Psoas muscle (tissue), 8 donors: ENCODE results near the gene P4HTM. TPM values are rescaled to one million over a fixed set of nuclear protein-coding genes. Genes with fewer than 3 reads are reported as not detected.

ENCODE experiments used
- ATAC-seq, 4 donors: fragments of 200-7000 bp; cut with Tn5 transposase; one replicate each; pipeline ENCODE4 v1.9.1; 2020; ENCODE audit warnings: moderate library complexity in 3 of 4, mild to moderate bottlenecking in 2 of 4
- DNase-seq, 2 donors: peaks; one replicate each; pipeline ENCODE4 v3.0.0-alpha.2; 2020
- H3K27ac ChIP-seq: fragments of 200-600 bp; one replicate; pipeline ENCODE4 v1.8.0; 2022
- H3K27me3 ChIP-seq, 3 donors: fragments of 200-600 bp in 1 of 3; one replicate each; pipeline versions ENCODE4 v1.6.1 to v1.8.0; 2013 to 2022; ENCODE audit warnings: low read length in 2 of 3, mild to moderate bottlenecking in 2 of 3, moderate library complexity in 1 of 3; ENCODE audit not compliant: insufficient read depth in 3 of 3
- H3K36me3 ChIP-seq, 2 donors: fragments of 200-600 bp in 1 of 2; one replicate each; pipeline versions ENCODE4 v1.6.1 to v1.8.0; 2013 to 2022; ENCODE audit warnings: low read depth in 1 of 2, mild to moderate bottlenecking in 1 of 2, moderate library complexity in 1 of 2; ENCODE audit not compliant: insufficient read depth in 1 of 2
- H3K4me1 ChIP-seq: fragments of 200-600 bp; one replicate; pipeline ENCODE4 v1.8.0; 2022
- H3K4me3 ChIP-seq: fragments of 200-600 bp; one replicate; pipeline ENCODE4 v1.8.0; 2022; ENCODE audit warnings: mild to moderate bottlenecking
- H3K9me3 ChIP-seq: fragments of 200-600 bp; one replicate; pipeline ENCODE4 v1.8.0; 2022
- WGBS, 3 donors: extraction: QIAGEN DNeasy Blood & Tissue Kit; methylation state at CpG; one replicate each; pipeline versions ENCODE4 v1.1.6 to v1.1.7; 2013; 5-methylcytosine and 5-hydroxymethylcytosine counted together
- intact Hi-C, 2 donors: fragments of 100-400 bp; cut with DNase I; formaldehyde crosslinking; loops; one replicate each; pipeline versions ENCODE4 v1.11.0 to v1.14.2; 2022
- polyA plus RNA-seq, 3 donors: library from polyadenylated mRNA; stranded (reverse); fragments of 200-250 nt; gene quantifications; one replicate each; pipeline ENCODE4 v1.2.3, GENCODE V29; 2013
- total RNA-seq, 4 donors: library from RNA; stranded (reverse); fragmentation: NEBNext Ultra II Directional in 2 of 4; extraction: Animal tissue kit (Norgen Biotek cat#: 25700) in 2 of 4; gene quantifications; one replicate each; pipeline versions ENCODE4 v1.2.1 to v1.2.4, GENCODE V29; 2021 to 2023
- TF ChIP-seq, protein P1 (sequence below): fragments of 200-600 bp; IDR thresholded peaks from one replicate; pipeline ENCODE4 v1.8.0; 2022; ENCODE audit warnings: antibody characterized with exemption
- donor health status: healthy with polysubstance abuse.
- donor health status: DM: no; HTN: no; CAD: no; lungs with moderate emphysema.
- donor health status: Bipolar disorder and iron deficiency.
- donor health status: healthy.
- donor health status: DM: yes; HTN: yes; CAD: no.
- donor health status: DM: no; HTN: no; CAD: no.
- donor health status: DM: no; HTN: no; CAD: no.
- donor health status: DM: yes; HTN: yes; CAD: no.

Gene P4HTM
- total and polyA plus RNA-seq, 7 donors, result 4.1 to 17.0 (median 11.1) TPM

DNA sequence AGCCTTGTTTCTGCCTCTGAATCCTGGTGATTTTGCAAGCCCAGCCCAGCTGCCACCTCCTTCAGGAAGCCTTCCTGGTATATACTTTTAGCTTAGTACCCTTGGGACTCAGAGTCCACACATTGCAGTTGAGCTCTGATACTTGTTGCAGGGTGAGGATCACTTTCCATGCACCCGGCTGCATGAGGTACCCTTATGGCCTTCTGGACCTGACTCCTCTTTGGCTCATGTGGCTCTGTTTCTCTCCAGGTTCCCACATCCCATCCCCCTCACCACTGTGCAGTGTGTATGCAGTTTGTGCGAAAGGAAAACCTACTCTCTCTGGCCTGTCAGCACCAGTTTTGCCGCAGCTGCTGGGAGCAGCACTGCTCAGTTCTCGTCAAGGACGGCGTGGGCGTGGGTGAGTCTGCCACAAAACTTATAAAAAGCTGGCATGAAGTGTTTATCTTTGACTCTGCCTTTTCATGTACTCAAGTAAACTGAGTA is 23.1 kb upstream of the P4HTM start:
- Histone ChIP-seq H3K4me1 (peaks cover 14% of the 10 kb centered on the region), H3K27me3 (no peaks in the 10 kb centered on the region), H3K27ac (peak overlapping the region; percentile 42), H3K4me3 (no peak overlapping the region), H3K36me3 (peaks cover 5 to 98% of the 10 kb centered on the region in 2 donors), H3K9me3 (no peaks in the 10 kb centered on the region)
- TF ChIP-seq, protein P1, sequence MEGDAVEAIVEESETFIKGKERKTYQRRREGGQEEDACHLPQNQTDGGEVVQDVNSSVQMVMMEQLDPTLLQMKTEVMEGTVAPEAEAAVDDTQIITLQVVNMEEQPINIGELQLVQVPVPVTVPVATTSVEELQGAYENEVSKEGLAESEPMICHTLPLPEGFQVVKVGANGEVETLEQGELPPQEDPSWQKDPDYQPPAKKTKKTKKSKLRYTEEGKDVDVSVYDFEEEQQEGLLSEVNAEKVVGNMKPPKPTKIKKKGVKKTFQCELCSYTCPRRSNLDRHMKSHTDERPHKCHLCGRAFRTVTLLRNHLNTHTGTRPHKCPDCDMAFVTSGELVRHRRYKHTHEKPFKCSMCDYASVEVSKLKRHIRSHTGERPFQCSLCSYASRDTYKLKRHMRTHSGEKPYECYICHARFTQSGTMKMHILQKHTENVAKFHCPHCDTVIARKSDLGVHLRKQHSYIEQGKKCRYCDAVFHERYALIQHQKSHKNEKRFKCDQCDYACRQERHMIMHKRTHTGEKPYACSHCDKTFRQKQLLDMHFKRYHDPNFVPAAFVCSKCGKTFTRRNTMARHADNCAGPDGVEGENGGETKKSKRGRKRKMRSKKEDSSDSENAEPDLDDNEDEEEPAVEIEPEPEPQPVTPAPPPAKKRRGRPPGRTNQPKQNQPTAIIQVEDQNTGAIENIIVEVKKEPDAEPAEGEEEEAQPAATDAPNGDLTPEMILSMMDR, result no peak
- 32 to 63% (median 44%) methylated on average over 7 of the region's 7 CpGs for WGBS, 3 donors
- intact Hi-C loops, result no loop called here
- DNase-seq, result peak; percentile 40 to 62
- ATAC-seq, result peak; percentile 68 to 90 (median 75)

DNA sequence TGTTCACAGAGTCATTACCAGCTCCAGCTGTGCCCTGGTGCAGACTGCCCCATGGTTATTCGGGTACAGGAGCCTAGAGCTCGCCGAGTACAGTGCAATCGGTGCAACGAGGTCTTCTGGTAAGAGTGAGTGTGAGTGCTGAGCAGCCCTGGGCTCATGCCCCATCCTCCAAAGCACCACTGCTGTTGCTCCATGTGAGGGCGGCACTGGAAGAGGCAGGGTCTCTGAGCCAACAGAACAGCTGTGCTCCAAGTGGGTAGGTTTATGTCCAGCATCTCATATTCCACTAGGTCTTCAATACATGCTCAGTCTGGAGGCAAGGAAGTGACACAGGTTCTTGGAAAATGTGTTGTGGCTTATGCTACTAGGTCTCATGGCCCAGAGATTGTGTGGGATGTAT is 19.5 kb upstream of the P4HTM start:
- peak overlapping the region; percentile 55 for H3K27ac ChIP-seq
- 56 to 82% (median 79%) methylated on average over 6 of the region's 6 CpGs for WGBS, 3 donors
- TF ChIP-seq, protein P1, result no peak
- peak in 3 of 4 donors; percentile 11 to 70 (median 33) for ATAC-seq
- no peaks in the 10 kb centered on the region for H3K9me3 ChIP-seq
- no peak for DNase-seq
- H3K36me3 ChIP-seq, result peaks cover 19 to 100% of the 10 kb centered on the region in 2 donors
- no peak overlapping the region for H3K4me3 ChIP-seq
- intact Hi-C loops, result no loop called here
- H3K27me3 ChIP-seq, result no peaks in the 10 kb centered on the region
- peaks cover 14% of the 10 kb centered on the region for H3K4me1 ChIP-seq

DNA sequence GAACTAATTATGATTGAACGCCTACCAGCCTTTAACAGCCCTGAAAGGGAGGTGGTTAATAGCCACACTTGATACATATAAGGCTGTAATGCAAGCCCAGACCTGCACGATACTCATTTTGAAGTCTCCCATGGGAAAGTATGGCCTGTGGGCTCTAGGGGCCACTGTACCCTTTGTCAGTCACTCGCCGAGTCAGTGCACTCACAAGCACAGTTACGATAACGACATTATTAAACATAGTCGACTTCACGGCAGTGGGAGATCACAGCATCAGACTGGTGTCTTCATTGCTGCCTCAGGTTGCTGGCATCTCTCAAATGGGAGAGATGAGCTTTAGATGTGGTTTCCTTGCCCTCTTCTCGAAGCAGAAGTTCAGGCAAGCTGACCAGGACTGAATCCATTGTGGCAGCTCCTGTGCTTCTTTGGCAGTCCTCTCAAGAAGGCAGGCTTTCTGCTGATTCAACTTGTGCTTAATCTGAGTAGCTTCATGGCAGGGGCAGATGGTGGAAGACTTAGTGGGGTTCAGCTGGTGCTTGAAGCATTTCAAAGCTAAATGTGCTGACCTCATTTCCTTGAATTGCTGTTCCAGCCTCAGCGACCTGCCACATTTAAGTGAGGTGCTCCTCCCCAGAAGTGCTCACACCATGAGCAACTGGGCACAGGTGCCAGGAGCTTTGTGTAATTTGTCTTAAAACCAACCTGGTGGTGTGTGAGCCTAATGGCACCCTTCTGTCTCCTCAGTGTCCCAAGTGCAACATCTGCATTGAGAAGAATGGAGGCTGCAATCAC is 15.8 kb upstream of the P4HTM start:
- Histone ChIP-seq H3K9me3 (no peaks in the 10 kb centered on the region), H3K27me3 (no peaks in the 10 kb centered on the region), H3K4me1 (no peaks in the 10 kb centered on the region), H3K4me3 (no peak overlapping the region), H3K27ac (no peak overlapping the region), H3K36me3 (peaks cover 24 to 98% of the 10 kb centered on the region in 2 donors)
- intact Hi-C loops, result no loop called here
- DNase-seq, result no peak
- WGBS, 3 donors, result 84 to 89% (median 87%) methylated on average over 10 of the region's 10 CpGs
- TF ChIP-seq, protein P1, result no peak
- no peak for ATAC-seq

DNA sequence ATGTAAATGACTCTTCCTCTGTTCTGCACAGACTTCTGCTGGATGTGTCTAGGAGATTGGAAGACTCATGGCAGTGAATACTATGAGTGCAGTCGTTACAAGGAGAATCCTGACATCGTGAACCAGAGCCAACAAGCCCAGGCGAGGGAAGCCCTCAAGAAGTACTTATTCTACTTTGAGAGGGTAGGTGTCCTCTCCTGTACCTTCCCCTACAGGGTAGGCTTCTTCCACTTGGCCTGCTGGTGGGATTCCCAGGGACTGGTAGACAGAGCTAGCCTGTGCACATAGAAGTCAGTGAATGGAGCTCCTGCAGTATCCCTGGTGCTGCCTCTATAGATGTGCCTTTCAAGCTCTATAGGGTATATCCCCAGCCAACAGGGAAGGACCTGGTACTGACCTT is 10.6 kb upstream of the P4HTM start:
- intact Hi-C loops, result no loop called here
- 89 to 92% (median 92%) methylated on average over 3 of the region's 3 CpGs for WGBS, 3 donors
- H3K36me3 ChIP-seq, result peaks cover 19 to 98% of the 10 kb centered on the region in 2 donors

More for the DNA sequence above, 10.6 kb upstream of the P4HTM start:
- H3K27me3 ChIP-seq, result no peaks in the 10 kb centered on the region
- DNase-seq (no peak), ATAC-seq (no peak)
- no peaks in the 10 kb centered on the region for H3K9me3 ChIP-seq
- H3K4me1 ChIP-seq, result no peaks in the 10 kb centered on the region
- TF ChIP-seq, protein P1, result no peak
- H3K4me3 ChIP-seq, result no peak overlapping the region
- H3K27ac ChIP-seq, result no peak overlapping the region
